GM12878 (cell line): ENCODE data around the gene HYAL1. TPM values are rescaled to one million over a fixed set of nuclear protein-coding genes. Genes with fewer than 3 reads are reported as not detected.
A peak's percentile ranks its signal among the peaks of the same experiment; 100 is the strongest.

Experiments used
- ATAC-seq: fragments of 200-7000 bp; cut with Tn5 transposase; 3 replicates; pipeline ENCODE4 v1.9.1; 2020; ENCODE audit warnings: mild to moderate bottlenecking, moderate library complexity
- BruUV-seq: library from RNA; stranded (reverse); fragments of 400-500 nt; replicated peaks from 2 replicates; lab custom pipeline; 2021; lab: Mats Ljungman, UMichigan
- CTCF ChIA-PET: fragments of 300-600 bp; sonication (Branson Sonifier 250); formaldehyde crosslinking; extraction: SDS; loops from one replicate; lab custom pipeline; 2021; ENCODE audit warnings: inconsistent platforms; lab: Yijun Ruan, JAX
- POLR2A ChIA-PET: fragments of 350-600 bp; formaldehyde crosslinking; extraction: SDS; loops from one replicate; lab custom pipeline; 2021; ENCODE audit warnings: inconsistent platforms; lab: Charles Lee
- RAD21 ChIA-PET: fragments of 300-600 bp; sonication (Branson Sonifier 250); formaldehyde crosslinking; loops from one replicate; lab custom pipeline; 2023; ENCODE audit warnings: antibody characterized with exemption; ENCODE audit not compliant: unreplicated experiment; lab: Charles Lee
- SMC1A ChIA-PET: fragments of 300-600 bp; sonication (Branson Sonifier 250); formaldehyde crosslinking; loops from one replicate; lab custom pipeline; 2023; ENCODE audit not compliant: unreplicated experiment, uncharacterized antibody; lab: Charles Lee
- DNase-seq: peaks from one replicate; pipeline ENCODE4 v3.0.0-alpha.2; 2011; ENCODE audit warnings: low read depth, low spot score
- FAIRE-seq: peaks from 3 replicates; lab custom pipeline; 2011; peaks lifted over from hg19 to GRCh38; lab: Jason Lieb, UNC
- H2AFZ ChIP-seq: 2 replicates; pipeline ENCODE4 v1.6.0; 2011; ENCODE audit warnings: low read depth, low read length, control low read depth; ENCODE audit not compliant: control insufficient read depth
- H3K27ac ChIP-seq: 2 replicates; pipeline ENCODE4 v1.5.1; 2011; ENCODE audit warnings: control low read depth; ENCODE audit not compliant: control insufficient read depth, insufficient read depth
- H3K27me3 ChIP-seq, 2 experiments: replicated peaks in 1 of 2; 2 replicates each; pipeline versions ENCODE4 v1.6.0 to v1.6.1; 2011; ENCODE audit warnings: low read length in 1 of 2; ENCODE audit not compliant: control insufficient read depth in 2 of 2, insufficient read depth in 2 of 2
- H3K36me3 ChIP-seq, 2 experiments: 2 replicates each; pipeline ENCODE4 v1.5.1; 2011; ENCODE audit warnings: low read length in 1 of 2; ENCODE audit not compliant: control insufficient read depth in 2 of 2, insufficient read depth in 2 of 2
- H3K4me1 ChIP-seq: 2 replicates; pipeline ENCODE4 v1.6.1; 2011; ENCODE audit warnings: mild to moderate bottlenecking, low read length, moderate library complexity, mixed read lengths; ENCODE audit not compliant: control insufficient read depth, insufficient read depth
- H3K4me2 ChIP-seq: 2 replicates; pipeline ENCODE4 v1.6.0; 2011; ENCODE audit warnings: control low read depth; ENCODE audit not compliant: control insufficient read depth, insufficient read depth
- H3K4me3 ChIP-seq: fragments of 200-600 bp; sonication (generic); 2 replicates; pipeline ENCODE4 v1.5.1; 2016
- H3K79me2 ChIP-seq: 2 replicates; pipeline ENCODE4 v1.6.0; 2011; ENCODE audit warnings: low read length; ENCODE audit not compliant: control insufficient read depth, insufficient read depth
- H3K9ac ChIP-seq: 2 replicates; pipeline ENCODE4 v1.8.0; 2011; ENCODE audit warnings: low read length, control low read depth, mixed read lengths; ENCODE audit not compliant: control insufficient read depth, insufficient read depth
- H3K9me3 ChIP-seq: replicated peaks from 3 replicates; pipeline ENCODE4 v1.5.1; 2011; ENCODE audit warnings: mild to moderate bottlenecking, low read length; ENCODE audit not compliant: control insufficient read depth, insufficient read depth
- H4K20me1 ChIP-seq: 2 replicates; pipeline ENCODE4 v1.6.0; 2011; ENCODE audit not compliant: control insufficient read depth, insufficient read depth
- NBN ChIP-seq: fragments of 450-650 bp; IDR thresholded peaks from 2 replicates; pipeline ENCODE4 v1.6.1; 2016
- NFXL1 ChIP-seq: fragments of 450-650 bp; IDR thresholded peaks from 2 replicates; pipeline ENCODE4 v1.6.1; 2017; ENCODE audit warnings: antibody characterized with exemption, mild to moderate bottlenecking, borderline replicate concordance
- NFYB ChIP-seq: IDR thresholded peaks from 2 replicates; pipeline ENCODE4 v1.6.1; 2011; ENCODE audit warnings: low read depth, mild to moderate bottlenecking, low read length, improper control_type of control experiment, moderate library complexity; ENCODE audit not compliant: insufficient read depth
- RB1 ChIP-seq: fragments of 450-650 bp; formaldehyde crosslinking; IDR thresholded peaks from 2 replicates; pipeline ENCODE4 v1.6.1; 2017; ENCODE audit warnings: mild to moderate bottlenecking, borderline replicate concordance
- RELA ChIP-seq: fragments of 450-650 bp; IDR thresholded peaks from 2 replicates; pipeline ENCODE4 v1.8.0; 2014; ENCODE audit warnings: borderline replicate concordance; ENCODE audit not compliant: partially characterized antibody
- SIN3A ChIP-seq: IDR thresholded peaks from 2 replicates; pipeline ENCODE4 v1.6.1; 2012; ENCODE audit warnings: low read depth, low read length, improper control_type of control experiment
- SP1 ChIP-seq: IDR thresholded peaks from one replicate; pipeline ENCODE4 v1.6.1; 2011; ENCODE audit warnings: low read depth, low read length
- ZNF24 ChIP-seq: fragments of 450-650 bp; IDR thresholded peaks from 2 replicates; pipeline ENCODE4 v1.6.1; 2017; ENCODE audit warnings: antibody characterized with exemption, mild to moderate bottlenecking
- ZNF384 ChIP-seq: IDR thresholded peaks from 2 replicates; pipeline ENCODE4 v1.6.1; 2012; ENCODE audit warnings: low read depth, mild to moderate bottlenecking, low read length, improper control_type of control experiment, borderline replicate concordance
- WGBS: methylation state at CpG from one replicate; pipeline ENCODE4 v1.1.6; 2016; ENCODE audit warnings: low lambda C conversion rate; ENCODE audit not compliant: insufficient replicate concordance, insufficient coverage; ENCODE audit errors: missing lambda C conversion rate; 5-methylcytosine and 5-hydroxymethylcytosine counted together
- in situ Hi-C: fragments of 300-500 bp; cut with MboI; formaldehyde crosslinking; loops from 9 replicates; pipeline ENCODE4 v1.14.3; 2018; ENCODE audit warnings: mixed read lengths
- intact Hi-C: fragments of 100-400 bp; cut with micrococcal nuclease; formaldehyde crosslinking; loops from one replicate; pipeline ENCODE4 v1.14.2; 2022; ENCODE audit not compliant: unreplicated experiment
- polyA plus RNA-seq, 11 experiments: library from polyadenylated mRNA; depleted of rRNA in 4 of 11; unstranded in 6 of 11; stranded (reverse) in 5 of 11; fragments of >200 nt; fragmentation: Nextera tagmentation in 4 of 11; fragmentation: Illumina TruSeq in 1 of 11; extraction: Ambion mirVana in 4 of 11; extraction: Trizol in 1 of 11; gene quantifications; 1 replicate in 1 of 11; 2 replicates in 10 of 11; pipeline versions ENCODE4 v1.2.1 to v1.2.3, GENCODE V29; 2011 to 2016; ENCODE audit warnings: inconsistent platforms in 2 of 11, missing spikeins in 2 of 11, low read depth in 1 of 11
- total RNA-seq, 4 experiments: library from RNA; depleted of rRNA in 3 of 4; stranded (reverse); fragments of >200 nt in 3 of 4; fragmentation: Illumina TruSeq in 1 of 4; extraction: Trizol in 1 of 4; gene quantifications; 2 replicates each; pipeline versions ENCODE4 v1.2.1 to v1.2.3, GENCODE V29; 2013 to 2021
- TF ChIP-seq, protein P1 (sequence below): fragments of 450-650 bp; IDR thresholded peaks from 2 replicates; pipeline ENCODE4 v1.6.1; 2018; ENCODE audit warnings: borderline replicate concordance, mild to moderate bottlenecking; ENCODE audit not compliant: partially characterized antibody

The HYAL1 gene
- total and polyA plus RNA-seq, 10 of the 15 experiments (the other 5 are each of a cell fraction or from before 2014, with no cell fraction given), result 0.04 to 0.55 (median 0.18) TPM; not detected in 2

DNA sequence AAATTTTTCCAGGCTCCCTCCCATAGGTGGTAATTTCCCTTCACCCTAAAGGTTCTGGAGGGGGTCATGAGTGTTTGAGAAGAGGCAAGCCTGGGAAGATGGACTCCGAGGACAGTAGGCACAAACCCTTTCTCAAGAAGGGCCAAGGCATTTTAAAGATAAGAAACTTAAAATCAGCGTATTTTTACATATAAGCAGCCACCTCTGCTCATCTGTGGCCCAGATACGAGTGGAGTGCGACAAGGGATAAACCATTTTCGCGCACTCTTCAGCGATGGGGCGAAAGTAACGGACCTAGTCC lies 36.7 kb upstream of the HYAL1 start:
- peak overlapping the region; percentile 75 for H3K4me2 ChIP-seq

More for the DNA sequence above, 36.7 kb upstream of the HYAL1 start:
- intact Hi-C loops (no loop called here), in situ Hi-C loops (no loop called here)
- Histone ChIP-seq H2AFZ (peak overlapping the region; percentile 57), H3K4me3 (peak overlapping the region; percentile 96), H3K9me3 (no peaks in the 10 kb centered on the region), H3K9ac (peak overlapping the region; percentile 86), H4K20me1 (no peaks in the 10 kb centered on the region), H3K36me3 (no peaks in the 10 kb centered on the region), H3K27me3 (no peaks in the 10 kb centered on the region), H3K4me1 (no peaks in the 10 kb centered on the region; the same call in 1 of the 2 replicates), H3K27ac (peak overlapping the region; percentile 92), H3K79me2 (peaks cover 54% of the 10 kb centered on the region)
- ATAC-seq, result no peak
- FAIRE-seq, result no peak
- ChIA-PET RAD21 (interaction anchor here (1.3 kb wide), 1 partner anchor 10 kb away, joined by 3 read pairs; the partner anchor contains the start of gene NPRL2), POLR2A (interaction anchor here (0.6 to 7.0 kb wide), 5 partner anchors 10 to 229 kb away, joined by 3 to 84 read pairs (median 3); partner anchors contain the start of genes CYB561D2, HYAL3, NAA80 and NPRL2), CTCF (interaction anchor here (6.4 to 10.5 kb wide), 2 partner anchors 9 to 17 kb away, joined by 59 to 72 read pairs; partner anchors contain the start of genes CYB561D2, HYAL2 and NPRL2), SMC1A (interaction anchor here (1.1 kb wide), 1 partner anchor 11 kb away, joined by 3 read pairs; no protein-coding TSS in a partner anchor)
- TF ChIP-seq ZNF384 (no peak), RELA (no peak), NBN (no peak), SIN3A (no peak), NFXL1 (no peak), NFYB (no peak), SP1 (no peak), ZNF24 (no peak), RB1 (no peak)
- TF ChIP-seq, protein P1, sequence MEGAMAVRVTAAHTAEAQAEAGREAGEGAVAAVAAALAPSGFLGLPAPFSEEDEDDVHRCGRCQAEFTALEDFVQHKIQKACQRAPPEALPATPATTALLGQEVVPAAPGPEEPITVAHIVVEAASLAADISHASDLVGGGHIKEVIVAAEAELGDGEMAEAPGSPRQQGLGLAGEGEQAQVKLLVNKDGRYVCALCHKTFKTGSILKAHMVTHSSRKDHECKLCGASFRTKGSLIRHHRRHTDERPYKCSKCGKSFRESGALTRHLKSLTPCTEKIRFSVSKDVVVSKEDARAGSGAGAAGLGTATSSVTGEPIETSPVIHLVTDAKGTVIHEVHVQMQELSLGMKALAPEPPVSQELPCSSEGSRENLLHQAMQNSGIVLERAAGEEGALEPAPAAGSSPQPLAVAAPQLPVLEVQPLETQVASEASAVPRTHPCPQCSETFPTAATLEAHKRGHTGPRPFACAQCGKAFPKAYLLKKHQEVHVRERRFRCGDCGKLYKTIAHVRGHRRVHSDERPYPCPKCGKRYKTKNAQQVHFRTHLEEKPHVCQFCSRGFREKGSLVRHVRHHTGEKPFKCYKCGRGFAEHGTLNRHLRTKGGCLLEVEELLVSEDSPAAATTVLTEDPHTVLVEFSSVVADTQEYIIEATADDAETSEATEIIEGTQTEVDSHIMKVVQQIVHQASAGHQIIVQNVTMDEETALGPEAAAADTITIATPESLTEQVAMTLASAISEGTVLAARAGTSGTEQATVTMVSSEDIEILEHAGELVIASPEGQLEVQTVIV, result no peak
- DNase-seq, result no peak
- BruUV-seq, result no TSS peak
- WGBS, result 12% methylated on average over 9 of the region's 9 CpGs
